ENCODE data around the gene SPZ1. TPM values are rescaled to one million over a fixed set of nuclear protein-coding genes. Genes with fewer than 3 reads are reported as not detected.

SPZ1 gene
- total RNA-seq, 1 experiment from 2014 or later, result not detected

- Histone ChIP-seq H3K27ac (ENCODE audit: low read length) (no peak overlapping the region), H3K9ac (ENCODE audit: low read length) (no peak overlapping the region), H3F3A (ENCODE audit: low read length, unreplicated experiment) (no peaks in the 10 kb centered on the region), H3K27me3 (ENCODE audit: low read length) (peaks cover 10% of the 10 kb centered on the region; the same call in 1 of the 2 replicates), H3K9me3 (ENCODE audit: low read length) (no peaks in the 10 kb centered on the region), H3K9me2 (replicated peaks; ENCODE audit: low read length) (no peaks in the 10 kb centered on the region), H4K20me1 (ENCODE audit: low read length) (no peaks in the 10 kb centered on the region), H2AFZ (ENCODE audit: low read length) (no peak overlapping the region), H3K4me2 (ENCODE audit: low read length) (no peak overlapping the region), H3K36me3 (ENCODE audit: low read depth, low read length) (no peaks in the 10 kb centered on the region), H3K4me1 (ENCODE audit: insufficient read depth, low read length) (no peaks in the 10 kb centered on the region), H3K4me3 (ENCODE audit: low read length) (no peak overlapping the region), H3K79me2 (ENCODE audit: low read length) (no peaks in the 10 kb centered on the region)
- ATAC-seq (no peak), DNase-seq (no peak)
- ChIA-PET POLR2A (ENCODE audit: unreplicated experiment) (no interaction called here), CTCF (no interaction called here)
- no TSS peak for BruUV-seq (replicated peaks)
- intact Hi-C loops (cut with micrococcal nuclease), result no loop called here
- TF ChIP-seq CTCF (conservative IDR thresholded peaks at IDR 0.05; ENCODE audit: low read depth, low read length), result no peak
- TF ChIP-seq EZH2 (IDR thresholded peaks at IDR 0.05; ENCODE audit: low read length, unreplicated experiment), result no peak
- no peak for TF ChIP-seq EZH2phosphoT487 (IDR thresholded peaks at IDR 0.05; ENCODE audit: borderline replicate concordance, low read length)
Measured at GRCh38 chr5:80315244-80315643, 4.6 kb upstream of the SPZ1 start.

GRCh38 chr5:80318212-80318611 is 1.6 kb upstream of the SPZ1 start:
- peak; percentile 42 for ATAC-seq
- TF ChIP-seq EZH2 (IDR thresholded peaks at IDR 0.05; ENCODE audit: low read length, unreplicated experiment) (no peak), EZH2phosphoT487 (IDR thresholded peaks at IDR 0.05; ENCODE audit: borderline replicate concordance, low read length) (no peak), CTCF (conservative IDR thresholded peaks at IDR 0.05; ENCODE audit: low read depth, low read length) (no peak)
- no peaks in the 10 kb centered on the region for H3F3A ChIP-seq (ENCODE audit: low read length, unreplicated experiment)
- H3K4me2 ChIP-seq (ENCODE audit: low read length), result no peak overlapping the region
- ChIA-PET CTCF (no interaction called here), POLR2A (ENCODE audit: unreplicated experiment) (interaction anchor here (0.6 kb wide), 1 partner anchor 1334 kb away, joined by 4 read pairs; no protein-coding TSS in a partner anchor)
- BruUV-seq (replicated peaks), result no TSS peak
- H3K36me3 ChIP-seq (ENCODE audit: low read depth, low read length), result no peaks in the 10 kb centered on the region
- H4K20me1 ChIP-seq (ENCODE audit: low read length), result no peaks in the 10 kb centered on the region
- H3K4me1 ChIP-seq (ENCODE audit: insufficient read depth, low read length), result no peaks in the 10 kb centered on the region
- H3K27ac ChIP-seq (ENCODE audit: low read length), result no peak overlapping the region
- H3K79me2 ChIP-seq (ENCODE audit: low read length), result no peaks in the 10 kb centered on the region
- no peak for DNase-seq
- H3K4me3 ChIP-seq (ENCODE audit: low read length), result no peak overlapping the region
- peaks cover 23% of the 10 kb centered on the region for H3K27me3 ChIP-seq (ENCODE audit: low read length)
- no peaks in the 10 kb centered on the region for H3K9me2 ChIP-seq (replicated peaks; ENCODE audit: low read length)
- intact Hi-C loops (cut with micrococcal nuclease), result no loop called here
- no peak overlapping the region for H3K9ac ChIP-seq (ENCODE audit: low read length)
- H2AFZ ChIP-seq (ENCODE audit: low read length), result no peak overlapping the region
- H3K9me3 ChIP-seq (ENCODE audit: low read length), result no peaks in the 10 kb centered on the region

- H3K36me3 ChIP-seq (ENCODE audit: low read depth, low read length), result no peaks in the 10 kb centered on the region
- H3K27ac ChIP-seq (ENCODE audit: low read length), result no peak overlapping the region
- no peak overlapping the region for H2AFZ ChIP-seq (ENCODE audit: low read length)
- H3K9ac ChIP-seq (ENCODE audit: low read length), result no peak overlapping the region
- H3K9me2 ChIP-seq (replicated peaks; ENCODE audit: low read length), result no peaks in the 10 kb centered on the region
- TF ChIP-seq EZH2 (IDR thresholded peaks at IDR 0.05; ENCODE audit: low read length, unreplicated experiment) (no peak), CTCF (conservative IDR thresholded peaks at IDR 0.05; ENCODE audit: low read depth, low read length) (no peak), EZH2phosphoT487 (IDR thresholded peaks at IDR 0.05; ENCODE audit: borderline replicate concordance, low read length) (no peak)
- H3K4me3 ChIP-seq (ENCODE audit: low read length), result no peak overlapping the region
- ChIA-PET POLR2A (ENCODE audit: unreplicated experiment) (no interaction called here), CTCF (no interaction called here)
- peaks cover 22% of the 10 kb centered on the region for H3K27me3 ChIP-seq (ENCODE audit: low read length)
- ATAC-seq (no peak), DNase-seq (no peak)
- H3K4me2 ChIP-seq (ENCODE audit: low read length), result no peak overlapping the region
- H4K20me1 ChIP-seq (ENCODE audit: low read length), result no peaks in the 10 kb centered on the region
- no TSS peak for BruUV-seq (replicated peaks)
- no peaks in the 10 kb centered on the region for H3K4me1 ChIP-seq (ENCODE audit: insufficient read depth, low read length)
- intact Hi-C loops (cut with micrococcal nuclease), result no loop called here
- H3K79me2 ChIP-seq (ENCODE audit: low read length), result no peaks in the 10 kb centered on the region
- H3K9me3 ChIP-seq (ENCODE audit: low read length), result no peaks in the 10 kb centered on the region
- H3F3A ChIP-seq (ENCODE audit: low read length, unreplicated experiment), result no peaks in the 10 kb centered on the region
Measured at GRCh38 chr5:80324912-80325311, 5.1 kb downstream of the SPZ1 start.
